Keratinocyte (primary cell): ENCODE data around the gene ANKRD44. TPM values are rescaled to one million over a fixed set of nuclear protein-coding genes. Genes with fewer than 3 reads are reported as not detected.

Experiments
- DNase-seq: peaks from one replicate; pipeline ENCODE4 v3.0.0-alpha.2; 2011; ENCODE audit warnings: low read depth, missing footprints, low spot score
- FAIRE-seq: peaks from 2 replicates; lab custom pipeline; 2011; peaks lifted over from hg19 to GRCh38; lab: Jason Lieb, UNC
- H2AFZ ChIP-seq: 2 replicates; pipeline ENCODE4 v1.6.0; 2012; ENCODE audit warnings: low read length, control low read depth, inconsistent platforms; ENCODE audit not compliant: control insufficient read depth
- H3K27ac ChIP-seq: 2 replicates; pipeline ENCODE4 v1.5.1; 2011; ENCODE audit warnings: low read length; ENCODE audit not compliant: control insufficient read depth, insufficient read depth
- H3K27me3 ChIP-seq: 3 replicates; pipeline ENCODE4 v1.6.0; 2011; ENCODE audit warnings: low read length; ENCODE audit not compliant: control insufficient read depth, insufficient read depth; ENCODE audit errors: extremely low read depth
- H3K36me3 ChIP-seq, 2 experiments: 2 replicates in 1 of 2; 3 replicates in 1 of 2; pipeline ENCODE4 v1.5.1; 2011; ENCODE audit warnings: low read length in 2 of 2, mild to moderate bottlenecking in 1 of 2; ENCODE audit not compliant: control insufficient read depth in 2 of 2, insufficient read depth in 2 of 2; ENCODE audit errors: extremely low read depth in 1 of 2
- H3K4me1 ChIP-seq: 3 replicates; pipeline ENCODE4 v1.5.1; 2011; ENCODE audit warnings: low read length; ENCODE audit not compliant: control insufficient read depth, insufficient read depth; ENCODE audit errors: extremely low read depth
- H3K4me2 ChIP-seq: 3 replicates; pipeline ENCODE4 v1.6.0; 2011; ENCODE audit warnings: low read depth, low read length; ENCODE audit not compliant: control insufficient read depth, insufficient read depth; ENCODE audit errors: extremely low read depth
- H3K4me3 ChIP-seq, 3 experiments: fragments of 200-600 bp in 1 of 3; sonication (generic) in 1 of 3; 2 replicates in 2 of 3; 3 replicates in 1 of 3; pipeline ENCODE4 v1.5.1; 2011 to 2016; ENCODE audit warnings: low read length in 3 of 3, mild to moderate bottlenecking in 3 of 3, control low read depth in 2 of 3, inconsistent platforms in 1 of 3, low read depth in 1 of 3, mixed read lengths in 1 of 3, mixed run types in 1 of 3, moderate library complexity in 1 of 3; ENCODE audit not compliant: control insufficient read depth in 2 of 3, insufficient read depth in 2 of 3; ENCODE audit errors: extremely low read depth in 1 of 3
- H3K79me2 ChIP-seq: 2 replicates; pipeline ENCODE4 v1.6.0; 2012; ENCODE audit warnings: low read length; ENCODE audit not compliant: control insufficient read depth, insufficient read depth
- H3K9ac ChIP-seq: 3 replicates; pipeline ENCODE4 v1.6.0; 2011; ENCODE audit warnings: low read length; ENCODE audit not compliant: control insufficient read depth, insufficient read depth; ENCODE audit errors: extremely low read depth
- H3K9me1 ChIP-seq: 3 replicates; pipeline ENCODE4 v1.6.0; 2011; ENCODE audit warnings: low read length; ENCODE audit not compliant: control insufficient read depth, insufficient read depth; ENCODE audit errors: extremely low read depth
- H3K9me3 ChIP-seq: 2 replicates; pipeline ENCODE4 v1.5.1; 2012; ENCODE audit warnings: low read depth, low read length; ENCODE audit not compliant: control insufficient read depth
- H4K20me1 ChIP-seq: 3 replicates; pipeline ENCODE4 v1.6.0; 2011; ENCODE audit warnings: low read length; ENCODE audit not compliant: control insufficient read depth, insufficient read depth; ENCODE audit errors: extremely low read depth
- CTCF ChIP-seq, 3 experiments: IDR thresholded peaks in 1 of 3; conservative IDR thresholded peaks in 1 of 3; optimal IDR thresholded peaks in 1 of 3; 2 replicates in 2 of 3; 3 replicates in 1 of 3; pipeline versions ENCODE3 to v1.5.1; 2011; ENCODE audit warnings: low read length in 3 of 3, mild to moderate bottlenecking in 3 of 3, moderate library complexity in 2 of 3, control low read depth in 1 of 3, inconsistent platforms in 1 of 3; ENCODE audit not compliant: insufficient read depth in 2 of 3; ENCODE audit errors: extremely low read depth in 1 of 3
- EZH2 ChIP-seq: IDR thresholded peaks from one replicate; pipeline ENCODE4 v1.6.1; 2012; ENCODE audit warnings: inconsistent platforms, mild to moderate bottlenecking, low read length, moderate library complexity
- dilution Hi-C: fragments of 300-500 bp; cut with MboI; formaldehyde crosslinking; loops from one replicate; pipeline ENCODE4 v1.7.0; 2020; ENCODE audit warnings: low sequenced_read_pairs; ENCODE audit not compliant: extremely low pct_ligation_motif_present
- polyA plus RNA-seq, 5 experiments: library from polyadenylated mRNA; depleted of rRNA in 3 of 5; stranded (reverse) in 3 of 5; stranded (forward) in 1 of 5; unstranded in 1 of 5; fragments of >200 nt; gene quantifications; 1 replicate in 1 of 5; 2 replicates in 3 of 5; 3 replicates in 1 of 5; pipeline versions ENCODE4 v1.2.1 to v1.2.3, GENCODE V29; 2011 to 2012; ENCODE audit warnings: missing spikeins in 2 of 5, low read depth in 1 of 5, low replicate concordance in 1 of 5

Gene ANKRD44
- polyA plus RNA-seq, 1 donor (not counting 4 experiments of a cell fraction or from before 2014, with no cell fraction given) = 0.35 TPM

GRCh38 chr2:197309691-197310231, 819 bp downstream of the ANKRD44 start:
- H3K4me3 ChIP-seq = peak overlapping the region in 2 of 3 experiments; percentile 12 to 39
- peak overlapping the region; percentile 61 for H3K4me2 ChIP-seq
- H3K9me3 ChIP-seq = no peaks in the 10 kb centered on the region
- peak overlapping the region; percentile 68 for H2AFZ ChIP-seq
- H3K27me3 ChIP-seq = peaks cover 5% of the 10 kb centered on the region
- H3K9me1 ChIP-seq = no peaks in the 10 kb centered on the region
- H3K79me2 ChIP-seq = no peaks in the 10 kb centered on the region
- dilution Hi-C loops = no loop called here
- H3K9ac ChIP-seq = no peak overlapping the region
- no peaks in the 10 kb centered on the region for H4K20me1 ChIP-seq
- DNase-seq = no peak
- H3K4me1 ChIP-seq = peaks cover 13% of the 10 kb centered on the region
- H3K36me3 ChIP-seq = no peaks in the 10 kb centered on the region
- TF ChIP-seq CTCF (optimal IDR thresholded peaks at IDR 0.05 in 1 of 3, IDR thresholded peaks at IDR 0.05 in 1 of 3, conservative IDR thresholded peaks at IDR 0.05 in 1 of 3; ENCODE audit: extremely low read depth in 1 of 3, insufficient read depth in 2 of 3, low read length in 3 of 3) = no peak
- peak; percentile 66 for TF ChIP-seq EZH2
- no peak for FAIRE-seq
- no peak overlapping the region for H3K27ac ChIP-seq

DNA sequence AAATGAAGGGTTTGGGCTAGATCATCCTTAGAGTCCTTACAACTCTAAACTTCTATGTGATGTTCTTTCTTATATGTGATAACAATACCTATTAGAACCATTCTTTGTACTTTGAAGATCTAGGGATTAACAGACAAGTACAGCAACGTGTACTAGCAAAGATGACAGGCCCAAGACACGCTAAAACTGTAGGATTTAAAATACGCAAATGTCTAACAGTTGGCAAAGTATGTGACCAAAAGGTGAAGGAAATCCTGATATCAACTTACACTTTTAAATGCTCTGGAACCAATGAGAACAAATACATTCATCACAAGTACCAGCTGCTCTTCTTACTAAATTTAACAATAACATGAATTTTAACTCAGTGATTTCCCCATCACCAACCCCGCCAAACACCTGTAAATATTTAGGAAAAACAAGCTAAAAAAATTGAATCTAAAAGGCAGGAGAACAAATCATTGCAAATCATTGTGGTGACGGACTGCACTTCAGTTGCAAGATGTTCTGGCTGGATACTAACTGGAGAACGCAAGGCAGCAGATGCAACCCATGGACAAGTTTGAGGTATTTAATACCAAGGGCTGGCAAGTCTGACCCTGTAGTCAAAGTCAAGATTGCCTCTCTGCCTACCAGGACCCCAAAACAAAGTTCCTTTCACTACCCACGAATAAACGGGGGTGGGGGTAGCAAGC, 1.4 kb downstream of the ANKRD44 start:
- H3K79me2 ChIP-seq = no peaks in the 10 kb centered on the region
- peaks cover 5% of the 10 kb centered on the region for H3K27me3 ChIP-seq
- H3K9me1 ChIP-seq = no peaks in the 10 kb centered on the region
- H3K4me1 ChIP-seq = peaks cover 13% of the 10 kb centered on the region
- FAIRE-seq = no peak
- no peak overlapping the region for H3K4me2 ChIP-seq
- no peak overlapping the region for H3K4me3 ChIP-seq
- no peak overlapping the region for H2AFZ ChIP-seq
- H3K36me3 ChIP-seq = no peaks in the 10 kb centered on the region
- H3K9ac ChIP-seq = no peak overlapping the region
- TF ChIP-seq CTCF (optimal IDR thresholded peaks at IDR 0.05 in 1 of 3, IDR thresholded peaks at IDR 0.05 in 1 of 3, conservative IDR thresholded peaks at IDR 0.05 in 1 of 3; ENCODE audit: extremely low read depth in 1 of 3, insufficient read depth in 2 of 3, low read length in 3 of 3) = no peak
- no peak for TF ChIP-seq EZH2
- dilution Hi-C loops = no loop called here
- no peak for DNase-seq
- H4K20me1 ChIP-seq = no peaks in the 10 kb centered on the region
- H3K9me3 ChIP-seq = no peaks in the 10 kb centered on the region
- no peak overlapping the region for H3K27ac ChIP-seq
